Ureter (tissue), 1 donor: Measurements from ENCODE around the gene DCT. TPM values are rescaled to one million over a fixed set of nuclear protein-coding genes. Genes with fewer than 3 reads are reported as not detected.

ENCODE experiments used
- DNase-seq: peaks from one replicate; pipeline ENCODE4 v3.0.0-alpha.2; 2020; ENCODE audit warnings: low spot score
- total RNA-seq: library from RNA; stranded (reverse); gene quantifications from one replicate; pipeline ENCODE4 v1.2.4, GENCODE V29; 2023
- donor health status: DM: yes; HTN: yes; CAD: no.

DCT gene
- total RNA-seq, 1 donor from 2014 or later: 0.42 TPM

DNA sequence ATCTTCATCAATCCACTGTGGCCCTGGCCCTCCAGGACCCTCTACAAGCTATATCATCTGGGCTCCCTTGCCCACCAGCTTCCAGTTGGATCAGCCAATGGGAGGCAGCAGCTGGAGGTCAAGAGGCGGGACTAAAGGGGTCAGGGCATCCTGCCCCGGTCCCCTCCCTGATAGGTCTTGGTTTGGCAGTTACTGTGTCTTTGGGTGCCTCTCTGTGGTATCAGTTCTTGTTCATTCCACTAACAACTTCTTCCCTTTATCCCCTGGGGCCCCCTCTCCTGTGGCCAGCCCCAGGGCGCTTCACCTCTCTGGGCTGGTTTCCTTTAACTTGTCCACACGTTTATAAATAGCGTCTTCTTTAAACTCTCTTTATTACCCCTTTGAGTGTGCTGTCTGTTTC lies 83.6 kb downstream of the DCT start:
- no peak for DNase-seq

DNA sequence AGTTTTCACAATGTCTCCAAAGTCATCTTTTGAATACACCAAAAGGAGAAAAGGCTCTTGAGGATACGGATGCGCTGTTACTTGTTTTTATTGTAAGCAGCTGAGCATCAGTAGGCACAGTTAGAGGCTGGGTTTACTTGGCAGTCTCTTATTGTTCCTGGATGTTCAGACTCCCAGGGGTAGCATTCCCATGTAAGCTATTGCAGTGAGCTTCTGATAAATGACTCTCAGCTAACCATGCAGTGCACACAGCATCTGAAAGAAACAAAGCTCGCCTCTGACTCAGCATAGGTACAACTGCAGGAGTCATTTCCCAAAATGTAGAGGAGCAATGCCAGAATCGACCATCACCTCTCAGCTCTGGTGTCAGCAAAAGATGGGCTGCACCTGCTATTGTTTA lies 84.8 kb downstream of the DCT start:
- DNase-seq: no peak

DNA sequence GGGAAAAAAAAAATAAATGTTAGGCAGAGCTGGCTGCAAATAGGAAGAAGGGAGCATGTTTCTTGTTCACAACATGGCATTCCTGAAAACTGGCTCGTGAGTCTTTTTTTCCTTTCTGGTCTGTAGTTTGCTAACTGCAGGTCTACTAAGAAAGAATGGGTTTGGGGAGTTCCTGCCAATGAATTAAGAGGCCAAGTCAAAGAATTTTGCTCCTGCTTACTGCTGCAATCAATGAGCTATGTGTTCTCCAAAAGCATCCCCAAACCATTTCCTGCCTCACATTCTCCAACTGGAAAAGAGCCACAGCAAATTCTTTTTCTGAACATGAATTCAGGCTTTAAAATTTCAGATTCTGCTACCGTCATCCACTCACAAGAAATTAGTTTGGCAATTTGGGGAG lies 88.6 kb downstream of the DCT start:
- no peak for DNase-seq

DNA sequence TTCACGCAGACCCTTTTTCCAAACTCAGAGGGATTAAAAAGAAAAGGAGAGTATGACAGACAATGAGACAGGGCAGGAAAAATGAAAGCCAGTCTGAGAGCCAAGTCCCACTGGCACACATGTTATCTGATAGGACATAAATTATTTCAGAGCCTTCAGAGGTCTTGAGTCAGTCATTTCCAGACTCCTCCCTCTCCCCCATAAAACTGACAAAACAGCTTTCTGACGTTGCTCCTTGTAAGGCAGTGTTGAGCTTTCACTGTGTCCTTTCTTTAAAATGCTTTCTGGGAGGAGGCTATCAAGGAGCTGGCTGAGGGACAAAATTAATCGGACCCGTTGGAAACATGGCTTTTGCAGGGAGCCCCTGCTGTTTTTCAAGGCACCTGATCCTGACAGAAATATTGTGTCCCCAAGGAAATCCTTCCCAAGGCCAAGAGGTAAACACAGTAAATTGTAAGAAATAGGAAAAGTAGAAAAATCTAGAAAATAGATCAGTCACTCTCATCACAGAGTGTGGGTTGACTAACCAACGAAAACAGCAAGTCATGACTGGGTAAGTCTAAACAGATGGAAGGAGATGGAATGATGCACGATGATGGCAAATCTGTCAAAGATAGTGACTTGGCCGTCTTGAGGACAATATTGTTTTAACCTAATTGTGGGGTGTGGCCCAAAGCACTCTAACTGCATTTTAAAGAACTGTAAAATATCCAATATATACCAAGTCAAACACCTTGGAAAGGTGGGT lies 89.7 kb downstream of the DCT start:
- no peak for DNase-seq

DNA sequence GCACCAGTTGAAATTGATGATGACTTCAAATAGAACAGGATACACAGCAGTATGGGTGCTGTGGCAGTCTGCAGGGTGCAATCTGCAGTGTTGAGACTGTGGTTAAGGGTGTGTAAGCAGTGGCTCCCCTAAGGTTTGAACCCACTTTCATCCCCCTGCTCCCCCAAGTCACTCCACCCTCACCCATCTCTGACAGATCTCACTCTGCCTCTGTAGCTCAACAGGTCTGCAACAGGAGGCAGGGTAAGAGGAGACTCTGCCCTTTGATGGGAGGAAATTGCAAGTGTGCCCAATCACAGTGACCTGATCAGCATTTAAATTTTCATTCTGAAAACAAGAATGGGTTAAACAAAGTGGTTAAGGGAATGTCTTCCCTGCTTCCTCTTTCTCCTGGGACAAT lies 92.4 kb downstream of the DCT start:
- no peak for DNase-seq

Other genes starting within 250 kb of the DCT start
- 11.5 TPM for gene TGDS, start 116.5 kb upstream of the DCT start, total RNA-seq
- gene GPR180, start 122.2 kb upstream of the DCT start, total RNA-seq: 5.1 TPM
- not detected for gene SOX21, start 232.9 kb upstream of the DCT start, total RNA-seq